ENCODE measurements around the gene ZMYND8.

The ZMYND8 gene

DNA sequence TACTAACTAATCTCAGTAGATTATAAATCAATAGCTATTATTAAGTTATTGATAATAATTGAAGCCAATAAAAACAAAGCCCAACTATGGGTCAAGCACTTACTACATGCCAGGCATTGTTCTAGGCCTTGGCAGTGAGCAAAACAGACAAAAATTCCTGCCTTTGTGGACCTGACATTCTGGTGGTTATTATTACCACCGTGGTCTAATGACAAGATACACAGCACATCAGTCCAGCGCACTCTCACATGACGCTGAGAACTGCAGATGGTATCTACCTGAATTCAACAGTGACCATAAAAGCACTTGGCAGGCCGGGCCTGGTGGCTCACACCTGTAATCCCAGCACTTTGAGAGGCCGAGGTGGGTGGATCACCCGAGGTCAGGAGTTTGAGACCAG is 121.4 kb downstream of the ZMYND8 start:
- H3K4me3 ChIP-seq (ENCODE audit: low read length) = no peak overlapping the region
- no peak for TF ChIP-seq ZNF274 (IDR thresholded peaks at IDR 0.05; ENCODE audit: low read depth, low read length)

DNA sequence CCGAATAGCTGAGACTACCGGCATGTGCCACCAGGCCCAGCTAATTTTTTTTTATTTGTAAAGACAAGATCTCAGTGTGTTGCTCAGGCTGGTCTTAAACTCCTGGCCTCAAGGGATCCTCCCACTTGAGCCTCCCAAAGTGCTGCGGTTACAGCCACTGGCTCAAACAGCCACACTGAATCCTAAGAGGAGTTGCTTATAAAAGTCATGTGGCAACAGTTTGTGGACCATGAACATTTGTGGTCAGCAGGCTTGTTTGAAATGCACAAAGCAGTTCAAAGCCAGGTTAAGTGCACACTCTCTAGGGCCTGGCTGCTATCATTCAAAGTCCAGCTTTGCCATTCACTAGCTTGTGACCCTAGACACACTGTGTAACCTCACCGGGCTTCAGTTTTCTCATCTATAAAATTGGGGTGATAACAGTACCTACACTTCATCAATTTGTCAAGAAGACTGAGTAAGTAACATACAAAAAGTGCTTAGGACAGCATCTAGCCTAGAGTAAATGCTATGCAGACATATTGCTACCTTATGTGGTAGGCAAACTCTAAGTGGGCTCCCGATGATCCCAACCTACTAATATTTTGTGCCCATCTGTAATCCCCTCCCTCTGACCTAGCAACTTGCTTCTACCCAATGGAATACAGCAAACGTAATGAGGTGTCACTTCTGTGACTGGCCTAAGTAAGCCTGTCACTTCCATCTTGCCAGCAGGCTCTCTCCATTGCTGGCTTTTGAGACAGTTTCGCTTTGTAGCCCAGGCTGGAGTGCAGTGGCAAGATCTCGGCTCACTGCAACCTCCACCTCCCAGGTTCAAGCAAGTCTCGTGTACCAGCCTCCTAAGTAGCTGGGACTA is 122.9 kb downstream of the ZMYND8 start:
- H3K4me3 ChIP-seq (ENCODE audit: low read length) = no peak overlapping the region
- no peak for TF ChIP-seq ZNF274 (IDR thresholded peaks at IDR 0.05; ENCODE audit: low read depth, low read length)

DNA sequence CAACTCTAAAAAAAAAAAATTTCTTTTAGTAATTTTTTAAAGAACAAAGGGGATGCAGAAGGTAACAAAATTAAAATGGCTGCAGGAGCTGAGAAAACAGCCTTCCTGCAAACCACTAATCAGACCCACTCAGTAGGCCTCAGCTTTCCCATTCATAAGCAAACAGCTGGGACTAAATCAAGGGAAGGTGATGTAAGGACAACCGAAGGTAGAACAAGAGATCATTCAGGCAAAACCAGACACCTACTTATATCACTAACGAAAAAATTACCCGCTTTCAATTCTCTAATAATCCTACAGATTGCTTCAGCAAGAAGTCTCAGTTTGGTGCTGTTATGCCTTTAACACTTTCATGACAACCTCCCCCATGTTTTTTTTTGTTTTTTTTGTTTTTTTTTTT is 124.0 kb downstream of the ZMYND8 start:
- no peak for TF ChIP-seq ZNF274 (IDR thresholded peaks at IDR 0.05; ENCODE audit: low read depth, low read length)
- no peak overlapping the region for H3K4me3 ChIP-seq (ENCODE audit: low read length)

DNA sequence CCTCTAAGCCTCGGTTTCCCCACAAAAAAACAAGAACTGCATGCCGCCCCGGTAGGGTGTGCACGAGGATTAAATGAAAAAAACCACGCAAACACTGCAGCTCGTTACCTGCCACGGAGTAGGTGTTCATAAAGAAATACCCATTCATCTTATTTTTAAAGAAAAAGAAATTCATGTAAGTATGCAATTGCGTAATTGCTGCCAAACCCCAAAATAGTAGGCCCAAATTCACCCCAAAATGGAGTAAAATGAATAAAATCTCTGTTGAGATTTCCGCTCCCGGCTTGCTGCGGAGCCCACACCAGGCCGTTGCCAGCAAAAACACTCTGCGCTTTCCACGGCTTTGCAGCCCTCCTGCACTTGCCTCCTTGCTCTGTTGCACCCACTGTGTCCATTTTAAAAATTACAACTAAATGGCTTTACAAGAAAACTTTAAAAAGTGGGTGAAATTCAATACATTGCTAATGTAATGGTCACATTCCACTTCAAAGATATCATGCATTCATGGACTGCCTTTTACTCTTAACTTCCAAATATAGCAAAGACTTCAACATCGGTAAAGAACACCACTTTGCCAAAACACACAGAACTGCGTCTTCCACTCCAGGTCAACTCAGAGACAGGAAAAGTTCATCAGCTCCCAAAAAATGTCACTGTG is 125.0 kb downstream of the ZMYND8 start:
- no peak for TF ChIP-seq ZNF274 (IDR thresholded peaks at IDR 0.05; ENCODE audit: low read depth, low read length)
- no peak overlapping the region for H3K4me3 ChIP-seq (ENCODE audit: low read length)

DNA sequence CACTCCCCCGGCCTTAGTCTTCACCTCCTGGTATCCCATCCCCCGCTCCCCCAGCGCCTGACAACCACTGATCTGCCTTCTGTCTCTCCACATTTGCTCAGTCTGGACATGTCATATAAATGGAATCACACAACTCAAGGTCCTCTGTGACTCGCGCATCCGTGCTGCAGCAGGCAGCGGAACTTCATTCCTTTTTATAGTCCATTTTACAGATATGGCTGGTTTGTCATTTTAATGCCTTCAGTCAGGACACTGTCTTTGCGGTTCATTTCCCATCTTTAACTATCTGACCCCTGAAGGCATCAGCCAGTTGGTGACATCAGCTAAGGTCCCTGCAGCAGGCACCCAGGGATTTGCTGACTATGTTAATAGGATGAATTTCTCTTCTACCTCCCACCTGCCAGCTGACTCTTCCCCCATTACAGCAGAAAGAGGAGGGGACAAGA is 125.7 kb downstream of the ZMYND8 start:
- no peak for TF ChIP-seq ZNF274 (IDR thresholded peaks at IDR 0.05; ENCODE audit: low read depth, low read length)
- no peak overlapping the region for H3K4me3 ChIP-seq (ENCODE audit: low read length)

DNA sequence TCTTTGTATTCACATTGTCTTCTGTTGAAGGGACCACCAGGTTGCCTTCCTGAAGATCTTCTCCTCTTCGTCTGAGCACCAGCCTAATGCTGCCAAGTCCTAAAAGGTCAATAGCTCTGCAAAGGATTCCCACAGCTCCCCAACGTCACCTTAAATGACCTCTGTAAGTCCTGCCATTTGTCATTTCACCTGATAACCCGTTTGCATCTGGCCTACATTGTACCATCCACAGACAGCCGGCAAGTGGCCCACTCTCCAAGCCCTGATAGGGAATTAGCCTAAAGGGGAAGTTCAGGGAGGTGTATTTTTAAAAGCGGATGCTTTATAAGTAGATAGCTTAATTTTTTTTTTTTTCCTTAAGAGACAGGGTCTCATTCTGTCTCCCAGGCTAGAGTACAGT is 127.8 kb downstream of the ZMYND8 start:
- H3K4me3 ChIP-seq (ENCODE audit: low read length) = no peak overlapping the region
- no peak for TF ChIP-seq ZNF274 (IDR thresholded peaks at IDR 0.05; ENCODE audit: low read depth, low read length)

DNA sequence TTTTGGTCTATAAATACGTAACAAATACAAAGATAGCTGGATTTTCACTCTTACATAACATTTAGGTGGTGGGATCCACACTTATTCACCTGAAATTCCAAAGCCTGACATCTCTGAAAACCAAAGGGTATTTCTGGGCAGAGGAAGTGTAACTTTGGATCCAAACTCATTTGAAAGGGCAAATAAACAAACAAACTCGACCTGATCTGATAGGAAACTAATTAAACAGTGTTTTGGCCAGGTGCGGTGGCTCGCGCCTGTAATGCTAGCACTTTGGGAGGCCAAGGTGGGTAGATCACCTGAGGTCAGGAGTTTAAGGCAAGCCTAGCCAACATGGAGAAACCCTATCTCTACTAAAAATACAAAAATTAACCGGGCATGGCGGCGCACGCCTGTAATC is 128.9 kb downstream of the ZMYND8 start:
- no peak overlapping the region for H3K4me3 ChIP-seq (ENCODE audit: low read length)
- no peak for TF ChIP-seq ZNF274 (IDR thresholded peaks at IDR 0.05; ENCODE audit: low read depth, low read length)

DNA sequence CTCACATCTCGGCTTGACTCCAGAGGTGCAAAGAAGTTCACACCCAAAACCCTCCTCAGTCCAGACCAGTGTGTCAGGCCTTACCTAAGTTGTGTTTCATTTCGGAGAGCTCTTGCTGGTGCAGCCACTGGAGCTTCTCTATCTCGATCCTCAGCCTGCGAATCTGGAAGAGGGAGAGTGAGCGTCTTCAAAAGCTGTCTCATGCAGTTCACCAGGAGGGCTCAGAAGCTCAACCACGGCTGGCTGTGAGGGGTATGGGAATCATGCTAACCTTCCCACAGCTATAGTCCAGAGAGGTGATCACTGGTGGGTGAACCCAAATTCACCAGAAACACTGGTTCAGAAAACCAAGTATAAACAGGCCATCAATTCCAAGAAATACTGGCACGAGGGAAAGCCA is 129.4 kb downstream of the ZMYND8 start:
- no peak overlapping the region for H3K4me3 ChIP-seq (ENCODE audit: low read length)
- no peak for TF ChIP-seq ZNF274 (IDR thresholded peaks at IDR 0.05; ENCODE audit: low read depth, low read length)

DNA sequence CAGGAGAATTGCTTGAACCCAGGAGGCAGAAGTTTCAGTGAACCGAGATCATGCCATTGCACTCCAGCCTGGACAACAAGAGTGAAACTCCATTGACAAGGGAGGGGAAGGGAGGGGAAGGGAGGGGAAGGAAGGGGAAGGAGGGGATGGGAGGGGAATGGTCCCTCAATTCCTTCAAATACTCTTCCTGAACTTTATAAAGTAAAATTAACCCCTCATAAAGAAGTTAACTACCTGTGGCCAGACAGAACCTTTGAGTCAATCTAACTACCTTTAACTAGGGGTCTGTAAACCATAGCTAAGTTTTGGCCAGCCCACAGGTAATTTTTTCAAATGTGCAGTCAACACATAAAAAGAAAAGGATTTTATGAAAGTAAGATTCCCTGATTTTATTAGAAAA is 131.0 kb downstream of the ZMYND8 start:
- TF ChIP-seq ZNF274 (IDR thresholded peaks at IDR 0.05; ENCODE audit: low read depth, low read length) = no peak
- H3K4me3 ChIP-seq (ENCODE audit: low read length) = no peak overlapping the region

DNA sequence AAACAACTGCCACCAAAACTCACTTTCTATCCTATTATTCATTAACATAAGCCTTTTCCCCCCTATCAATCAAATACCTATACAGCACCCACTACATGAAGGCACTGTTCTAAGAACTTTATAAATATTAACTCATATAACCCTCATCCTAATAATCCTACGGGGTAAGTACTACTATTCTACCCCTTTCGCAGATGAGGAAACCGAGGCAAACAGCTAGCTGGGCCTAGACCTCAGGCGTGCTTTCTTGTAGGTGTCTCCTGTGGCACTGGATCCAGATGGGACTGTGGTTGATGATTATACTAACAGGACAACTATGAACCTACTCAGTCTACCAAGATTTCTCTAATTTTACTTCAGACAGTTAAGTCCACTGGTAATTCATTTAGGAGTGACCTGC is 131.6 kb downstream of the ZMYND8 start:
- no peak overlapping the region for H3K4me3 ChIP-seq (ENCODE audit: low read length)
- no peak for TF ChIP-seq ZNF274 (IDR thresholded peaks at IDR 0.05; ENCODE audit: low read depth, low read length)

DNA sequence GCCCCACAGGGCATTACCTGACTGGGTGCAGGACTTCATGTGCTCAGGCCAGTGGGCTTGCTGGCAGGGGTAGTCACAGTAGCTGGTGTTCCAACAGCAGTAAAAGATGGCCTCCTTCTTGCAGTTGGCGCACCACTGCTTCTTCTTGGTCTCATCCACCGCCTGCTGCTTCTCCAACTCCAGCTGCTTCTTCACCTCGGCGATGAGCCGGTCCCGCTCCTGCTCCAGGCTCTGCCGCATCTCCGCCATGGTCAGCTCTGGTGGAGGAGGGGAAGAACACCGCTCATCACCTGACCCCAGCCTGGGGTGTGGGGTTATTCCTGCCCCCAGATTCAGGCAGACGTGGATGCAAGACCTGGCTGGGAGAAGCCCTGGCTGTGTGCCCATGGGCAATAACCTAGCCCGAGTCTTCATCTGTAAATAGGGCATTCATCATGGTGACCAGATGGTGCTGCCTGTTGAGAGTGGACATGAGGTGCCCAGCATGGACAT is 132.2 kb downstream of the ZMYND8 start:
- no peak for TF ChIP-seq ZNF274 (IDR thresholded peaks at IDR 0.05; ENCODE audit: low read depth, low read length)
- H3K4me3 ChIP-seq (ENCODE audit: low read length) = no peak overlapping the region

DNA sequence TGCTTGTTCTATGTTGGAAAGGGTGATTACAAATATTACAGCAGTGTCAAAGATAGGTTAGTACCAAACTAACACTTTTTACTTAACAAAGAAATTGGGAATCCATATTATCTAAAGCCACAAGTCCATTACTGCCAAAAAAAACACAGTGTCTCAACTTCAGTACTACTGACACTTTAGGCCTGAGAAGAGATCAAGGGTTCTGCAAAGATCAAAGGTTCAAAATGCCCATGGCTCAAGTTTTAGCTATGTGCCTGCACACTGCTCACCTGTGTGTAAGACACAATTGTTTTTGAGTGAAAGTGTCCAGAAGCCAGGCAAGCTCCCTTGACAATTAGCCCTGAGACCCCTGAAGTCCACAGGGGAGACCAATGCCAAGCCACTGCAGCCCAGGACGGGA is 132.6 kb downstream of the ZMYND8 start:
- H3K4me3 ChIP-seq (ENCODE audit: low read length) = no peak overlapping the region
- TF ChIP-seq ZNF274 (IDR thresholded peaks at IDR 0.05; ENCODE audit: low read depth, low read length) = no peak

DNA sequence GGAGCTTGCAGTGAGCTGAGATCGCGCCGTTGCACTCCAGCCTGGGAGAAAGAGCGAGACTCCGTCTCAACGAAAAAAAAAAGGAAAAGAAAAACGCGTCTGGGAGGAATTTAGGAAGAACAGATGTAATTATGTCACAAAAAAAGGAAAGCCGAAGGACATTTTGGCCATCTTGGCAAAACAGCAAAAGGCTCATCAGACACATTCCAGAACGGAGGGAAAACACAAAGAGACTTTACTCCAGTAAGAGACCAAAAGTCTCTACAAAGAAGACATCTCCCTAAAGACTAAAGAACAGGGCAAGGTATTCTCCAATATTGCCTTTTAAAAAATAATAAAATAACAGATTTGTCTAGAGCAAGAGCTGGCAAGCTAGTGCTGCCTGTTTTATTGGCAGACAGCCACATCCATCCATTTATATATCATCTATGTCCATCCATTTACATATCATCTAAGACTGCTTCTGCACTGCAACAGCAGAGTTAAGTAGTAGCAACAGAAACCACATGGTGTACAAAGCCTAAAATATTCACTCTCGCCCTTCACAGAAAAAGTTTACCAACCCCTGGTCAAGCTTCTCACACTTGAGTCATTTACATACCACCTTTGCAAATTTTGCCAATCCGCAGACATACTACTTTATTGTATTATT is 133.9 kb downstream of the ZMYND8 start:
- TF ChIP-seq ZNF274 (IDR thresholded peaks at IDR 0.05; ENCODE audit: low read depth, low read length) = no peak
- no peak overlapping the region for H3K4me3 ChIP-seq (ENCODE audit: low read length)

DNA sequence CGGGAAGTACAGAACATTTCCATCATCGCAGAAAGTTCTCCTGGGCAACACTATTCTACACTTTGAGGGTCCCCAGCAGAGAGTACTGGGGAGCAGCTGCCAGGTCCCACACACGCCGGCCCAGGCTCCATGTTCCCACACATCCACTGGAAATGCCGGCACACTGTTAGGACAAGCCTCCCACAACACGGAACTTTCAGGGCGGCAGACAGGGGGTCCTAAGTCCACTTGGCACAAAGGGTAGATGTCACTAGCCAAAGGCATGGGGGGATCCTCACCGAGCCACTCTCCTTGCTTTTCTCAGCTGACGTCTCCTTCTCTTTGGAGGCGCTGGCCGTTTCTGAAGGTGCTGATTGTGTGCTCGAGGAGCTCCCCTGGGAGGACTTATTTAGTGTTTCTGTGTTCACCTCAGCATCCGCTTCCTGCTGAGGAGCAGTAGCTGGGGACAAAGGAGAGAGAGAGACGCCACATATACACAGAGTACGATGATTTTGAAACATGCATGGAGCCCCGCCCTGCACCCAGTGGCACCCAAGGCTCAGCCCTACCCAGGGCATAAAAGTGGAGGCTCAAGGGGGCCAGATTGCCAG is 135.4 kb downstream of the ZMYND8 start:
- no peak for TF ChIP-seq ZNF274 (IDR thresholded peaks at IDR 0.05; ENCODE audit: low read depth, low read length)
- H3K4me3 ChIP-seq (ENCODE audit: low read length) = no peak overlapping the region

Measured in GM08714 (cell line).